ENCODE measurements around the gene TRAF4. TPM values are rescaled to one million over a fixed set of nuclear protein-coding genes. Genes with fewer than 3 reads are reported as not detected.

Gene TRAF4
- total and polyA plus RNA-seq, 2 donors (not counting 3 experiments of a cell fraction or from before 2014, with no cell fraction given): 79.5 to 83.9 TPM

- Histone ChIP-seq H3K4me1 (ENCODE audit: control insufficient read depth, extremely low read depth, insufficient read depth, low read length) (peaks cover 23% of the 10 kb centered on the region), H3K4me3 (replicated peaks in 1 of 3; ENCODE audit: insufficient read depth in 1 of 3, low read depth in 1 of 3, low read length in 3 of 3) (no peak overlapping the region), H2AFZ (ENCODE audit: low read depth, low read length) (no peak overlapping the region), H3K9ac (replicated peaks; ENCODE audit: extremely low read depth, insufficient read depth, low read length) (no peak overlapping the region), H3K4me2 (ENCODE audit: insufficient read depth, low read length) (no peak overlapping the region), H3K9me1 (replicated peaks; ENCODE audit: control insufficient read depth, extremely low read depth, insufficient read depth, low read length) (no peaks in the 10 kb centered on the region), H3K36me3 (ENCODE audit: control insufficient read depth in 2 of 2, extremely low read depth in 1 of 2, insufficient read depth in 2 of 2, low read length in 2 of 2) (peaks cover 4 to 20% of the 10 kb centered on the region in 2 experiments), H4K20me1 (replicated peaks; ENCODE audit: control insufficient read depth, extremely low read depth, insufficient read depth, low read length) (no peaks in the 10 kb centered on the region), H3K9me3 (replicated peaks; ENCODE audit: control insufficient read depth, insufficient read depth, low read length) (no peaks in the 10 kb centered on the region), H3K27me3 (ENCODE audit: control insufficient read depth in 2 of 2, insufficient read depth in 2 of 2, low read length in 2 of 2) (no peaks in the 10 kb centered on the region), H3K27ac (ENCODE audit: insufficient read depth, low read depth, low read length) (no peak overlapping the region), H3K79me2 (ENCODE audit: control insufficient read depth, insufficient read depth, low read length) (peaks cover 30% of the 10 kb centered on the region)
- ChIA-PET POLR2A (interaction anchor here (6.3 kb wide), 1 partner anchor 22 kb away, joined by 45 read pairs; the partner anchor contains the start of genes NEK8 and TLCD1), CTCF (interaction anchor here (1.0 to 16.6 kb wide), 7 partner anchors 12 to 167 kb away, joined by 3 to 602 read pairs (median 10); partner anchors contain the start of genes NEK8, RPL23A and TLCD1)
- DNase-seq (ENCODE audit: low read depth, low spot score): no peak
- dilution Hi-C loops (cut with MboI; ENCODE audit: extremely low pct_ligation_motif_present, low sequenced_read_pairs): no loop called here
- TF ChIP-seq POLR2AphosphoS5 (IDR thresholded peaks at IDR 0.05; ENCODE audit: insufficient read depth, low read depth, low read length): no peak
- TF ChIP-seq POLR2A (IDR thresholded peaks at IDR 0.05; ENCODE audit: low read depth, low read length): no peak
- no peak for TF ChIP-seq FOS (IDR thresholded peaks at IDR 0.05; ENCODE audit: borderline replicate concordance, insufficient read depth, low read length)
- TF ChIP-seq, protein P1, sequence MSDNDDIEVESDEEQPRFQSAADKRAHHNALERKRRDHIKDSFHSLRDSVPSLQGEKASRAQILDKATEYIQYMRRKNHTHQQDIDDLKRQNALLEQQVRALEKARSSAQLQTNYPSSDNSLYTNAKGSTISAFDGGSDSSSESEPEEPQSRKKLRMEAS (IDR thresholded peaks at IDR 0.05; ENCODE audit: insufficient read depth, insufficient read length): no peak
- TF ChIP-seq EZH2 (IDR thresholded peaks at IDR 0.05; ENCODE audit: borderline replicate concordance, low read depth, low read length, severe bottlenecking): no peak
- no peak for TF ChIP-seq CTCF (IDR thresholded peaks at IDR 0.05; ENCODE audit: extremely low read depth in 1 of 2, insufficient read depth in 1 of 2, low read depth in 1 of 2, low read length in 2 of 2)
- intact Hi-C loops (cut with micrococcal nuclease): no loop called here
- peak; percentile 15 for FAIRE-seq
- no TSS peak for BruUV-seq (replicated peaks)
Observed at GRCh38 chr17:28748852-28749515, 5.2 kb downstream of the TRAF4 start.

All from endothelial cell of umbilical vein (primary cell).